Fibroblast of villous mesenchyme (primary cell): Measurements from ENCODE around the gene SIK3. TPM values are rescaled to one million over a fixed set of nuclear protein-coding genes. Genes with fewer than 3 reads are reported as not detected.
A peak's percentile ranks its signal among the peaks of the same experiment; 100 is the strongest.
"Not testable (repeated sequence)": the region's sequence is repeated elsewhere in the genome, so short reads cannot be mapped to it uniquely, and the experiment has no call there.

Experiments
- DNase-seq: peaks from one replicate; pipeline ENCODE4 v3.0.0-alpha.2; 2010; ENCODE audit warnings: low read depth
- H3K4me3 ChIP-seq: 2 replicates; pipeline ENCODE4 v1.5.1; 2011; ENCODE audit warnings: low read depth, mild to moderate bottlenecking, low read length
- CTCF ChIP-seq: IDR thresholded peaks from 2 replicates; pipeline ENCODE4 v1.5.1; 2012; ENCODE audit warnings: low read depth, mild to moderate bottlenecking, low read length; ENCODE audit not compliant: insufficient read depth
- total RNA-seq: library from RNA; depleted of rRNA; stranded (reverse); fragments of >200 nt; gene quantifications from 2 replicates; pipeline ENCODE4 v1.2.3, GENCODE V29; 2012

SIK3 gene
- total RNA-seq, 1 donor, result 14.2 TPM

- peak; percentile 62 for TF ChIP-seq CTCF
- peak overlapping the region; percentile 48 for H3K4me3 ChIP-seq
- DNase-seq, result peak; percentile 87
Measured at GRCh38 chr11:116835791-116836631, 262.2 kb downstream of the SIK3 start.

GRCh38 chr11:116835042-116835772 lies 263.0 kb downstream of the SIK3 start:
- no peak for TF ChIP-seq CTCF
- no peak for DNase-seq
- H3K4me3 ChIP-seq, result peak overlapping the region; percentile 48

- DNase-seq, H3K4me3 ChIP-seq: not testable (repeated sequence)
Measured at GRCh38 chr11:116834535-116835041, 263.6 kb downstream of the SIK3 start.

- DNase-seq, result no peak
- H3K4me3 ChIP-seq, result no peak overlapping the region
- no peak for TF ChIP-seq CTCF
Measured at GRCh38 chr11:116833816-116834534, 264.3 kb downstream of the SIK3 start.

- no peak for TF ChIP-seq CTCF
- no peak overlapping the region for H3K4me3 ChIP-seq
- DNase-seq, result no peak
Measured at GRCh38 chr11:116833491-116833815, 264.8 kb downstream of the SIK3 start.

- no peak overlapping the region for H3K4me3 ChIP-seq
- DNase-seq, result no peak
- TF ChIP-seq CTCF, result no peak
Measured at GRCh38 chr11:116832350-116833290, 265.6 kb downstream of the SIK3 start.
